A172 (cell line): Measurements from ENCODE around the gene SFTA2. TPM values are rescaled to one million over a fixed set of nuclear protein-coding genes. Genes with fewer than 3 reads are reported as not detected.
"Not testable (repeated sequence)": the region's sequence is repeated elsewhere in the genome, so short reads cannot be mapped to it uniquely, and the experiment has no call there.

Experiments
- DNase-seq: peaks from one replicate; pipeline ENCODE4 v3.0.0-alpha.2; 2015; ENCODE audit warnings: low spot score
- total RNA-seq: library from RNA; depleted of rRNA; stranded (reverse); fragments of >200 nt; shearing (Covaris generic); gene quantifications from 2 replicates; pipeline ENCODE4 v1.2.3, GENCODE V29; 2014

SFTA2 gene
- total RNA-seq, 1 experiment from 2014 or later = not detected

DNA sequence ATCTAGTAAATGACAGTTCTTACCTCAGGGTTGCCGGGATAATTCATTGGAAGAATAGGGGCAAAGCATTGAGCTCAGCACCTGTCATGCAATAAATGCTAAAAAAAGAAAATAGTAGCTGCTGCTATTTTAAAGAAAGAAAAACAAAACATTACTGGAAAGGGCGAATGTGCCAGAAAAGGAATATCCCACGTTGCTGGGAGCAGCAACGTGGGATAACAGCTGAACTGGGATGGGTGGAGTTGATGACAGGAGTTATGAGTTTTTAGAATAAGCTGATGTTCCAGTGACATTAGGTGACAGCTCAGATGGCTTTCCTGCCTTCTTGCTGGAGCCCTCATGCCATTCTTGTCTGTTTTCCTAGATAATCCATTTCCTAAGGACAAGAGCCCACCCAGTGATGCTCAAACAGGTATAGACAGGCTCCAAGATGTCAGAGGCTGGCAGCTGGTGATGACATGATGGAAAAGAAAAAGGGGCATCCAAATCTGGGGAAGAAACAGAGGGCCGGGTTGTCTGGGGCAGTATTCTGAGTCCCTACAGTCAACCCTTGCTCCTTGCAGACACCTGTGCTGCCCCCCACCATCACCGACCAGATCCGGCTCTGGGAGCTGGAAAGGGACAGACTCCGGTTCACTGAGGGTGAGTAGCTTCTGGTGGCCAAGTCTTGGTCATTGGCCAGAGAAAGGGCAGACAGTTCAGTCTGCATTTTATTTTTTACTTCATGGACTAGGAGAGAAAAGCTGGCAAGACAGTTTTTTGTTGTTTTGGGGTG is 19.0 kb downstream of the SFTA2 start:
- no peak for DNase-seq

DNA sequence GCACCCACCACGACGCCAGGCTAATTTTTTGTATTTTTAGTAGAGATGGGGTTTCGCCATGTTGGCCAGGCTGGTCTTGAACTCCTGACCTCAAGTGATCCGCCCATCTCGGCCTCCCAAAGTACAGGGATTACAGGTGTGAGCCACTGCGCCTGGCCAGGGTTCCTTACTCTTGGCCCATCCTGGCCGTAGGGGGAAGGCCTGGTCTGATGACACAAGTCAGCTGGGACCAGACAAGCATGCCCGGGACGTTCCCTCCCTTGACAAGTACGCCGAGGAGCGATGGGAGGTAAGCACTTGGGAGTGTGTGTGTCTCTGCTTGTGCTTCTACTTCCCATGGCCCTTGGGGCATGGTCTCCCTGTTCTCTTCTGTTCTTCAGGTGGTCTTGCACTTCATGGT is 21.5 kb downstream of the SFTA2 start:
- not testable (repeated sequence) for DNase-seq

DNA sequence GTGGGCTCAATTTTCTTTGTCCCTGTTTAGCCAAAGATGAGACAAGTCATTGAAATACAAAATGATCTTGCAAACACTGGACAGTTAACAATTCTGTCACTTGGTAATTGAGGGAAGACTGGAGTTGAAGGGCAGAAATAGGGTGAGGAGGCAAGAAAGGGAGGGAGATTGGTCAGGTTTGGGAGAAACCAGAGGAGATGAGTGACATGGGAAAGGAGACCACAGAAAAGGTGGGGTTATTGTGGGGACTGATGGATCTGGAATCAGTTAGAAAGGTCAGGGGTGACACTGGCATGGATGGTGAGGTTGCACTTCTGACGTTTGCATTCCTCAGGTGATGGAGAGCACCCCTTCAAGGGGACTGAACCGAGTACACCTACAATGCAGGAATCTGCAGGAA is 23.3 kb downstream of the SFTA2 start:
- DNase-seq = no peak

DNA sequence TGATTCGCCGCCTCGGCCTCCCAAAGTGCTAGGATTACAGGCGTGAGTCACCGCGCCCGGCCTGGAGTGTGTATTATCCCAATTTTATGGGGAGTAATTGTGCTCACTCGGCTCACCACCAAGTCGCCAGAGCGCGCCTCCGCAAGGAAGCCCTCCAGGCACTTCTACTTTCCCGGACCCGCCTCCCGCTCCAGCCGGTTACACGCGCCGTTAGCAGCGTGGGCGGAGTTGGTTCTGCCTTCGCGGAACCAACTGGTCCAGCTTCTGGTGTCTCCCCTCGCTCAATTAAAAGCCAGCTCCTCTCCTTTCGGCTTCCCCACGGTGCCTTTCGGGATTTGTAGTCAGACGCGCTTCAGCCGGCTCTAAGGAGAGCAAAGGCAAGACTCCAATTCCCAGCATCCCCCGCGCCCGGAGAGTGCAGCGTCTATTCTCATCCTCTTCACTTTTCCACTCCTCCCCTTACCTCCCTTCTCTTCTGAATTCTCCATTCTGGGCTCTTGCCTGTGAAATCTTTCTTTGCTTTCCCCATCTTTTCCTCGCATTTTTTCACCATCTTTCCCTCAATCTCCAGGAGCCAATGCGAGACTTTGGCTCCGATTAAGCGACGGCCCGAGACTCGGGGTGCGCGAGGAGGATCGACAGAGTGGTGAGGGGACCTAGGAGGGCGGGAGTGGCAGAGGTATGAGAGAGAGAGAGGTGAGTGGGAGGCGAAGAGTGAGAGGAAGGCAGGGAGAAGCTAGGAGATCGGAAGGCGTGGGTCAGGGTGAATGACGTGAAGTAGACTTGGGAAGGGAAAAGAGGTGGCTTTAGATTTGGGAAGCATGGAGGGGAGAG is 24.0 kb downstream of the SFTA2 start, which contains the start of gene GTF2H4:
GTF2H4 (plus strand) TSS at position 450 of the 834 bp plus-strand sequence.
- peak; percentile 98 for DNase-seq

DNA sequence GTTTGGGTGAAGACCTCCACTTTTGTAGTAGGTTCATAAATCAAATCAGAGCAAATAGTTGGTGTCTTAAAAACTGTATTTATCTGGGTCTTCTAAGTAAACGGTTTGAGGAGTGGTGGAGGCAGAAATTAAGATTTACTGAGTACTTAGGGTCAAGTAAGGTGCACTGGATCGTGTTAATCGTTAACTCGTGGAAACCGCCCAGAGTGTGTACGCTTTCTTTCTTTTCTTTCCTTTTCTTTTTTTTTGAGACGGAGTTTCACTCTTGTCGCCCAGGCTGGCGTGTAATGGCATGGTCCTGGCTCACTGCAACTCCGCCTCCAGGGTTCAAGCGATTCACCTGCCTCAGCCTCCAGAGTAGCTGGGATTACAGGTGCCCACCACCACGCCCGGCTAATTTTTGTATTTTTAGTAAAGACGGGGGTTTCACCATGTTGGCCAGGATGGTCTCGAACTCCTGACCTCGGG is 24.6 kb downstream of the SFTA2 start:
- not testable (repeated sequence) for DNase-seq

DNA sequence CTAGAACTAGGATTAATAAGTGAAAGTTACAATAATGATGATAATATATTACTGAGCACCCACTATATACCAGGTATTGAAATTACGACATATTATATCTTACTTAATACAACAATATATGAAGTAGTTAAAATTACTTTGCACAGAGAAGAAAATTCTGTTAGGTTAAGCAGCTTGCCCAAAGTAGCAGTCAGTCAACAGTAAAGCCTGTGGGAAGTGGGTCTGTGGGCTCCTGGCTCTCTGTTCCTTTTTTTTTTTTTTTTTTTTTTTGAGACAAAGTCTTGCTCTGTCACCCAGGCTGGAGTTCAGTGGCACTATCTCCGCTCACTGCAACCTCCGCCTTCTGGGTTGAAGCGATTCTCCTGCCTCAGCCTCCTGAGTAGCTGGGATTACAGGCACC is 28.7 kb downstream of the SFTA2 start:
- DNase-seq = no peak

DNA sequence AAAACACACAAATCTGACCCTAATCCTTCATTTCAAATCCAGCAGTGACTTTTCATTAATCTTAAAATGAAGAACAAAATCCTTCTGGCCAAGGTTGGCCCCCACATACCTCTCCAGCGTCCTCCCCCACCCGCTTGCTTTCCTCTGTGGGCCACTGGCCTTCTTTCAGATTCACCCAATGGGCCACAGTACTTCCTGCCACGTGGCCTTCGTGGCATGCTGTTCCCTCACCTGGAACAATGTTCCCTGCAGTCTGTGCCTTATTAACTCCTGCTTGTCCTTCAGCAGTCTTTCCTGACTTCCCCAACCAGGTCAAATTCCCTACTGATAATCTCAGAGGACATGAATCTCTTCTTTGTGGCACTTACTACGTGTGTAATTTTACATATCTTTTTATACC is 29.3 kb downstream of the SFTA2 start:
- no peak for DNase-seq

DNA sequence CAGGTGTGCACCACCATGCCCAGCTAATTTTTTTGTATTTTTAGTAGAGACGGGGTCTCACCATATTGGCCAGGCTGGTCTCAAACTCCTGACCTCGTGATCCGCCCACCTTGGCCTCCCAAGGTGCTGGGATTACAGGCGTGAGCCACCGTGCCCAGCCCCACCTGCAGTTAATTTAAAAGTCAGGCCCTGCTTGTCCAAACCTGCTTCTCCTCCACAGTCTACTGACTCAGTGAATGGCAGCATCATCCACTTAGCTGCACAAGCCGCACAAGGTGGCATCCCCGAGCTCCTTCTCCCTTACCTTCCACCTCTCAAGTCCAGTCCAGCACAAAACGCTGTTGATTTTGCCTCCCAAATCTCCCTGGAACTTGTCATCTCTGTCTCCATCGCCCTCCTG is 29.8 kb downstream of the SFTA2 start:
- not testable (repeated sequence) for DNase-seq

DNA sequence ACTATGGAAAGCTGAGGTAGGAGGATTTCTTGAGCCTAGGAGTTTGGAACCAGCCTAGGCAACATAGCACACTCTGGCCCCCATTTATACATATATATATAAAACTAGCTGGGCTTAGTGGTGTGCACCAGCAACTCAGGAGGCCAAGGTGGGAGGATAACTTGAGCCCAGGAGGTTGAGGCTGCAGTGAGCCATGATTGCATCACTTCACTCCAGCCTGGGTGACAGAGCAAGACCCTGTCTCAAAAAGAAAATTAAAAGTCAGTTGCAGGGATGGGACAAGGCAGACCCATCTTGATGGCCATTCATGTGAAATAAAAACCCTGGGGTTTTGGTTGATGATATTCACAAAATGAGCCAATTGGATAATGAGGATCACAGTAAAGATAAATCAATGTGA is 30.5 kb downstream of the SFTA2 start:
- no peak for DNase-seq

DNA sequence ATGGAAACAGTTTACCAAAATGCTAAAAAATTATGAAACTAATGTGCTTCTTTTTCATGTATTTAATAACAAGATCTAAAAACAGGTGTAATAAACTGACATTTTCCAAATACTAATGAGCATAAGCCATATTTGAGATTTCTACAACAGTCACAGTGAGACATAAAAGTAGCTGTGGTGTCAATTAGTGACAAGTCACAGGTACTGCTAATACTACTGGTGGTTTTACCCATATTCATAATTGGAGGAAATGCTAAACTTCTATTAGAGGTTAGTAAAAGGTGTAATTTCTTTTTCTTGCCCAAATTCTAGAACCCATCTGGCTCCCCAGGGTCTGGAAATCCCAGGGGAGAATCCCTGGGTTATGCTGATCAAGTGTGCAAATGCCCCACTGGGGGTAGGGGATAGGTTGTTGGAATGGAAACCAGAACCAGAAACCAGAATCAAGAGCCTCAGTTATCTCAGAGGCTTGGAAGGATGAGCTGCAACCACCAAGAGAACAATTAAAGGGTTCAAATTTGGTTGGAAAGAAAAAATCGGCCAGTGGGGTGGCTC is 31.0 kb downstream of the SFTA2 start:
- no peak for DNase-seq

DNA sequence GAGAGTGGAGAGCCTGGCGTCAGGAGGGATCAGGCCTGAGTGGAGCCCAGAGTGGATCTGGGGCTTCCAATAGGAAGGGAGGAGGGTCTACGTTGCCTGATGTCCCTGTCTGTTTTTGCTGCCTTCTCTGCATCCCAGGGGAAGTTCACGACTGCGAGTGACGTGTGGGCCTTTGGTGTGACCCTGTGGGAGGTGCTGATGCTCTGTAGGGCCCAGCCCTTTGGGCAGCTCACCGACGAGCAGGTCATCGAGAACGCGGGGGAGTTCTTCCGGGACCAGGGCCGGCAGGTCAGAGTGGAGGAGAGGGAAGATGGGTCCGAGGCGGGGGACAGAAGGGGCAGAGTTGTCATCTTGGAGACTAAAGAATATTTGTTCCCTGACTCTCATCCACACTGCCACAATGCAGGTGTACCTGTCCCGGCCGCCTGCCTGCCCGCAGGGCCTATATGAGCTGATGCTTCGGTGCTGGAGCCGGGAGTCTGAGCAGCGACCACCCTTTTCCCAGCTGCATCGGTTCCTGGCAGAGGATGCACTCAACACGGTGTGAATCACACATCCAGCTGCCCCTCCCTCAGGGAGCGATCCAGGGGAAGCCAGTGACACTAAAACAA is 33.1 kb downstream of the SFTA2 start:
- no peak for DNase-seq

DNA sequence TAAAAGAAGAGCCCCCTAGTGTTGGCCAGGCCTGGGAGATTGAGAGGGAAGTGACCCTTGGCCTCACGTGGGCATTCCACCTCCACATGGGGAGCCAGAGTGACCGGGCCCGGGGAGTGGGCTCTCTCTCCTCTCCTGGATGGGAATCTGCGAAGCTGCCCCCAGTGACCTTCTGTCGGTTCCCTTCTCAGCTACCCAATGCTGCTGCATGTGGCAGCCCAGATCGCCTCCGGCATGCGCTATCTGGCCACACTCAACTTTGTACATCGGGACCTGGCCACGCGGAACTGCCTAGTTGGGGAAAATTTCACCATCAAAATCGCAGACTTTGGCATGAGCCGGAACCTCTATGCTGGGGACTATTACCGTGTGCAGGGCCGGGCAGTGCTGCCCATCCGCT is 34.1 kb downstream of the SFTA2 start:
- no peak for DNase-seq

DNA sequence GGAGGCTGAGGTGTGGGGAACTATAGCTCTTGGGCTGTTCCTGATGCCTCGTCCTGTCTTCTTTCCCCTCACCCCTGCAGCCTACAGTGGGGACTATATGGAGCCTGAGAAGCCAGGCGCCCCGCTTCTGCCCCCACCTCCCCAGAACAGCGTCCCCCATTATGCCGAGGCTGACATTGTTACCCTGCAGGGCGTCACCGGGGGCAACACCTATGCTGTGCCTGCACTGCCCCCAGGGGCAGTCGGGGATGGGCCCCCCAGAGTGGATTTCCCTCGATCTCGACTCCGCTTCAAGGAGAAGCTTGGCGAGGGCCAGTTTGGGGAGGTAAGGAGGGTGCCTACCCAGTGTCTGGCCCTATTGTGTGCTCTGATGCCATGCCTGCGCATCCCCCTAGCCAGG is 35.4 kb downstream of the SFTA2 start:
- no peak for DNase-seq

DNA sequence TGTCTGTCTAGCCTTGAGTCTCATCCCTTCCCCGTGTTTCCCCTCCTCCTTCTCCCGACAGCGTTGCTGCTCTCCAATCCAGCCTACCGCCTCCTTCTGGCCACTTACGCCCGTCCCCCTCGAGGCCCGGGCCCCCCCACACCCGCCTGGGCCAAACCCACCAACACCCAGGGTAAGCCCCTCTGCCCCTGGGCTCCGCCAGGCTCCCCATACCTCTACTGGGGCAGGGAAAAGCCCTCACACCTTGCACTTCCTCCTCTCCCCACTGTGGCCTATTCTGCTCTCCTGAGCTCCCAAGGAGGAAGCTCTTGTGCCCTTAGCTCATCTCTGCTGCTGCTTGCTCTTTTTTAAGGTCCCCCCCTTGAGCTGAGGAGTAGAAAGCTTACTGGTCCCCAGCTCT is 36.6 kb downstream of the SFTA2 start:
- DNase-seq = no peak

DNA sequence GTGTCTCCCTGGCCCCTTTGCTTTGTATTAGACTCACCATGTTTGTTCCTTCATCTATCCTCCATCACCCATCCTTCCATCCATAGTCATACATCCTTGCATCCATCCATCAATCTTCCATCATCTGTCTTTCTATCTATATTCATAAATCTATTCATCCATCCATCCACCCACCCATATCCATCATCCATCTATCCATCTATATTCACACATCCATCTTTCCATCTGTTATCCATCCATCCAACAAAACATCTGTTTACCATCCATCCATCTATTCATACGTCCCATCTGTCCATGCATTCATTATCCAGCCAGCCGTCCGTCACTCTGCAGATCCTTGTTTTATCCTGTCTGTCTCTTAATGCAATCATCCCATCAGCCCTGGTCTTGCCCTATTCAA is 37.0 kb downstream of the SFTA2 start:
- DNase-seq = no peak

DNA sequence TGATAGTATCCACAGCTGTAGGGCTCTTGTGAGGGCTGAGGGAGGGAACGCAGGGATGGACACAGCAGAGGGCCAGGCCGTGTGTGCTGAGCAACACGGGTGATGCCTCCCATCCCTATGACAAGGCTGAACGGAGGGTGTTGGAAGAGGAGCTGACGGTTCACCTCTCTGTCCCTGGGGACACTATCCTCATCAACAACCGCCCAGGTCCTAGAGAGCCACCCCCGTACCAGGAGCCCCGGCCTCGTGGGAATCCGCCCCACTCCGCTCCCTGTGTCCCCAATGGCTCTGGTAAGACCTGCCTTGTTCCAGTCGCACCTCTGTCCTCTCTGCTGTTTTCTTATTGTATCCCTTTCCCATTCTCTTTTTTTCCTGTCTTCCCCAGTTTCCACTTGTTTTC is 37.6 kb downstream of the SFTA2 start:
- DNase-seq = no peak

DNA sequence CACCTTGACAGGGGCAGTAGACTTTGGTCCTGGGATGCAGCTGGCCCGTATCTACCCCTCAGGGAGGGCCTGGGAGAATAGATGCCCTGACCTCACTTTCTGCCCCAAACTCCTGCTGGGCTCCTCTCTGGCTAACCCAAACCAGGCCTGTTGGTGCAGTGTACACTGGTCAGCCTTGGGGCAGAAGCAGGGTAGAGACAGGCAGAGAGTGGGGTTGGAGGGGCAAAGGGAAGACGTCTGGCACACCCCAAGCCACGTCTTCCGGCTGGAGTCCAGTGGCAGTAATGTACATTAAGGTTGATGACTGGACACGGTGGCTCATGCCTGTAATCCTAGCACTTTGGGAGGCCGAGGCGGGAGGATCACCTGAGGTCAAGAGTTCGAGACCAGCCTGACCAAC is 38.3 kb downstream of the SFTA2 start:
- no peak for DNase-seq

DNA sequence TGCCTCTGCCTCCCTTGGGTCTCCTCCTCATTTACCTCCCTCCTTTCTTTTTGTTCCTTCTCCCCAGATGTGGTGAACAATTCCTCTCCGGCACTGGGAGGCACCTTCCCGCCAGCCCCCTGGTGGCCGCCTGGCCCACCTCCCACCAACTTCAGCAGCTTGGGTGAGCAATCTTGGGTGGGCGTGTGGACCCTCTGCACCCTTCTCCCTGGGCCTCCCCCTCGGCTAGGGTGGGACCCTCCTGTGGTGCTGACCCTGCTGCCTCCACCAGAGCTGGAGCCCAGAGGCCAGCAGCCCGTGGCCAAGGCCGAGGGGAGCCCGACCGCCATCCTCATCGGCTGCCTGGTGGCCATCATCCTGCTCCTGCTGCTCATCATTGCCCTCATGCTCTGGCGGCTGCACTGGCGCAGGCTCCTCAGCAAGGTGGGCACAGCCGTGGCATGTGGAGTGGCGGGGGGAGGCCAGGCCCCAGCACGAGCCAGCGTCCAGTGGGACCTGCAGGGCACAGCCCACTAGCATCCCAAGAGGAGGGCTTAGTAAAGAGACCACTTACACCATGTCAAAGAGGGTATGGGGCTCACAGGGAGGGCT is 38.9 kb downstream of the SFTA2 start:
- DNase-seq = no peak

DNA sequence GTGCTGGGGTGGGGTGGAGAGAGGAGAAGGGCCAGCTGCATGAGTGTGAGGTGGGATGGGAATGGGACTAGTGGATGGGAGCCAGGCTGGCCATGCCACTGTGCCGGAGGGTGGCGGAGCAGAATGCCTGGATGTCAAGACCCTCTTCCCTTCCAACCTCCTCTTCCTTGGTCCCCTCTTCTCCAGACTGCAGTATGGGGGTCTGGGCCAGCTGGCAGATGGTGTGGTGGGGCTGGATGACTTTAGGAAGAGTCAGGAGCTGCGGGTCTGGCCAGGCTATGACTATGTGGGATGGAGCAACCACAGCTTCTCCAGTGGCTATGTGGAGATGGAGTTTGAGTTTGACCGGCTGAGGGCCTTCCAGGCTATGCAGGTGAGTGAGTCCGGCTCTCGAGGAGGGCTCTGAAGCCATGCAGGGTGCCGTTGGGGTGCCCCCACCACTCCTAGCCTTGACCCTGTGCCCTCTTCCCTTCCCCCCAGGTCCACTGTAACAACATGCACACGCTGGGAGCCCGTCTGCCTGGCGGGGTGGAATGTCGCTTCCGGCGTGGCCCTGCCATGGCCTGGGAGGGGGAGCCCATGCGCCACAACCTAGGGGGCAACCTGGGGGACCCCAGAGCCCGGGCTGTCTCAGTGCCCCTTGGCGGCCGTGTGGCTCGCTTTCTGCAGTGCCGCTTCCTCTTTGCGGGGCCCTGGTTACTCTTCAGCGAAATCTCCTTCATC is 40.0 kb downstream of the SFTA2 start:
- DNase-seq = no peak

DNA sequence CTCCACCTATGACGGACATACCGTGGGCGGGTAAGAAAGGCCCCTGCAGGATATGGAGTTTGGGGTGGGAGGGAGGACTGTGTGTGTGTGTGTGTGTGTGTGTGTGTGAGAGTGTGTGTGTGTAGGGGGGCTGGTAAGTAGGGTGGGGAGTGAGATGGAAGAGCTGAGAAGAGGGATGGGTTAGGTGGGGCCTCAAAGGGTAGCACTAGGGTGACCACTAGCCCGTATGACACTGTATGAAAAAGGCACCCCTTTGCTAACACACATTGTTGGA is 40.6 kb downstream of the SFTA2 start:
- no peak for DNase-seq

DNA sequence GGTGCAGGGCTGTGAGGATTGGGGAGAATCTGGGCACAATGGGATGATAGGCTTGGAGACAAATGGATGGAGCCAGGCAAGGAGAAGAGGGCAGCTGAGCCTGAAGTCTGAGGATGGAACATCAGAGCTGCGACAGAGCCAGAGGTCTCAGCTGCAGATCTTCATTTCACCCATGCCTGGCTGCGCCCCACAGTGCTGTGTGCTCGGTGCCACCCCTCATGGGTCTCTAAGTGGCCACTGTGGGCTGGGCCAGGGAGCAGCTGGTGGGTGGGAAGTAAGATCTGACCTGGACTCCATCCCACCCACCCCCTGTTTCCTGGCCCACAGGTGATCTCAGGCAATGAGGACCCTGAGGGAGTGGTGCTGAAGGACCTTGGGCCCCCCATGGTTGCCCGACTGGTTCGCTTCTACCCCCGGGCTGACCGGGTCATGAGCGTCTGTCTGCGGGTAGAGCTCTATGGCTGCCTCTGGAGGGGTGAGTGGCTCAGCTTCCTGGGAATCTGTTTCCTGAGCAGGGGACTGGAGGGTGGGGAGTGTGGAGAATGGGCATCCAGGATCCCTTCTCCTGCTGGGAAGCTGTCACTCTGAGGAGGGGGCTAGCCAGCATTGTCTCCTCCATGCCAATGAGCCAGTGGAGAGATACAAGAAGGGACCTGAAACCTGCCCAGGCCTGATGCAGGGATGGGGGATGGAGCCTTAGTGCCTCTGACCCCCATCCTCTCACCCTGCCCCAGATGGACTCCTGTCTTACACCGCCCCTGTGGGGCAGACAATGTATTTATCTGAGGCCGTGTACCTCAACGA is 41.1 kb downstream of the SFTA2 start:
- DNase-seq = no peak
